GM18858 (cell line): Measurements from ENCODE around the gene ATP6V0A1.
"Not testable (repeated sequence)": the region's sequence is repeated elsewhere in the genome, so short reads cannot be mapped to it uniquely, and the experiment has no call there.

Experiments
- ATAC-seq: cut with Tn5 transposase; IDR thresholded peaks from one replicate; pipeline ENCODE4 v1.9.1; 2021; ENCODE audit not compliant: unreplicated experiment

The ATP6V0A1 gene

DNA sequence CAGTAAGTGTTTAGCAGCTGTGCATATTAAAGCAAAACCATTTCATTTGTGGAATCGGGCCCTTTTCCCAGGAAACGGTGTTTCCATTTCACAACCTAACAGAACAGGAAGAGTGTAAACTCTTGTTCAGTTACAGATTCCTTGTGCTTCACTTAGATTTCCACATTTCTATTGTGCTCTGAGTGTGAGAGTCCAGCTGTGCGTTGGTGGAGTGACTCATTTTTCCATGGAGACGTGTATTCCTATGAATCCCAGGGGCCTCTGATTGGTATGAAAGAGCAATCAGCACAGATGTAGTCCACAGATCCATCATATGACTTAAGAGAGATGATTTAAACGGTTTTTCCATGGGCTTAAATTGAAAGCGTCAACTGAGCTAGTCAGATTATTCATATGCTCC, 22.3 kb upstream of the ATP6V0A1 start:
- ATAC-seq = no peak

- ATAC-seq = no peak
These were observed 19.8 kb upstream of the ATP6V0A1 start for GRCh38 chr17:42438600-42439567.

DNA sequence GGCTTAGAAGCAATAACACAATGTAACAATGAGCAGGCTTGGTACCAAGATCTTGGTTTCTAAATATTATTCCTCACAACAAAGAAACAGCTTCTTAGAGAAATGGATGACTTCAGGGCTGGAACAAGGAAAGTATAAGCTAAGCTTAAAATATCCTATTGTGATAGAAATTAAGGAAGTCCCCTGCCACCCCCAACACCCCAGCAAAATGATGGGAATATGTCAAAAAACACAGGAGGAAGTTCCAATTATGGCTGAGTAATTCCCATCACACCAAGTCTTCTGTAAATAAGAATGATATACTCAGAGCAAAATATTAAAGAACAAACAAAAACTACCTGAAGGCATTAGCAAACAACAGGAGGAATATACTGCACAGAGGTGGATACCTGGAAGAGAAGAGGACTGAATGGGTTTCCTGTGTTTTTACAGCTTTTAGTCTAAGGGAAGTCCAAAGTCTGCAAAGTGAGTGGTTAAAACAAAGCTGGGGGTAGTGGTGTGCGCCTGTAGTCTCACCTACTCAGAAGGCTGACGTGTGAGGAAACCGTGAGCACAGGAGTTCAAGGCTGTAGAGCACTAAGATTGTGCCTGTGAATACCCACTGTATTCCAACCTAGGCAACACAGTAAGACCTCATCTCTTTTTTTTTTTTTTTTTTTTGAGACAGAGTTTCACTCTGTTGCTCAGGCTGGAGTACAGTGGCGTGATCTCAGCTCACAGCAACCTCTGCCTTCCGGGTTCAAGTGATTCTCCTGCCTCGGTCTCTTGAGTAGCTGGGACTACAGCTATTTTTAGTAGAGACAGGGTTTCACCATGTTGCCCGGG, 17.1 kb upstream of the ATP6V0A1 start:
- ATAC-seq = no peak

- ATAC-seq = no peak
These were observed 16.5 kb upstream of the ATP6V0A1 start for GRCh38 chr17:42442196-42442565.

DNA sequence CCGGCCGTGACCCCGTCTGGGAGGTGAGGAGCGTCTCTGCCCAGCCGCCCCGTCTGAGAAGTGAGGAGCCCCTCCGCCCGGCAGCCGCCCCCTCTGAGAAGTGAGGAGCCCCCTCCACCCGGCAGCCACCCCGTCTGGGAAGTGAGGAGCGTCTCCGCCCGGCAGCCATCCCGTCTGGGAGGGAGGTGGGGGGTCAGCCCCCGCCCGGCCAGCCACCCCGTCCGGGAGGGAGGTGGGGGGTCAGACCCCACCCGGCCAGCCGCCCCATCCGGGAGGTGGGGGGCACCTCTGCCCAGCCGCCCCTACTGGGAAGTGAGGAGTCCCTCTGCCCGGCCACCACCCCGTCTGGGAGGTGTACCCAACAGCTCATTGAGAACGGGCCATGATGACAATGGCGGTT, 9.5 kb upstream of the ATP6V0A1 start:
- not testable (repeated sequence) for ATAC-seq

DNA sequence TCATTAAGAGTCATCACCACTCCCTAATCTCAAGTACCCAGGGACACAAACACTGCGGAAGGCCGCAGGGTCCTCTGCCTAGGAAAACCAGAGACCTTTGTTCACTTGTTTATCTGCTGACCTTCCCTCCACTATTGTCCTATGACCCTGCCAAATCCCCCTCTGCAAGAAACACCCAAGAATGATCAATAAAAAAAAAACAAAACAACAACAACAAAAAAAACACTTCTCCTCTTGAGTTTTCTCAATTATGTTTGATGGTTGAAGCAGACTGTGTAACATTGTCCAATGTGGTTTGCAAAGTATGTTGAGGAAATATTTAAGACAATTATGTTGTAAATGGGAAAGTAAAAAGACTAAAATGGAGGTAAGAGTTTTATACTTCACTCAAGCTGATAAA, 8.8 kb upstream of the ATP6V0A1 start:
- ATAC-seq = not testable (repeated sequence)

GRCh38 chr17:42451270-42451669, 7.4 kb upstream of the ATP6V0A1 start:
- not testable (repeated sequence) for ATAC-seq

DNA sequence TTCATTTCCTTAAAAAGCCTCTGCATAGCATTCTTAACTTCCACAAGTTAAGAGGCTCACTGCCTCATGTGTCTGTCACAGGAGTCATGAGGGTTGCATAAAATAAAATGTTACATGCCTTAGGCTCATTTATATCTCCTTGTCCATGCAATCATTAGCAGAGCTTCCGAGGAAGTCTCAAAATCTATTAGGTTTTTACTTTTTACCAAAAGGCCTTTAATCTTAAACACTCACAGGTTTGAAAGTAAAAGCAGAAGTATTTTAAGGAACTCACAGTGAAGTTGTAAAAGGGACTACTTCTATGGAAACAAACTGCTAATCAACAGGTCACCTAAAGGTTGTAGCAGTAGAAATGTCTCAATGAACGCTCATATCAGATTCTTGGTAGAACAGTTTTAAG, 5.2 kb upstream of the ATP6V0A1 start:
- ATAC-seq = no peak

DNA sequence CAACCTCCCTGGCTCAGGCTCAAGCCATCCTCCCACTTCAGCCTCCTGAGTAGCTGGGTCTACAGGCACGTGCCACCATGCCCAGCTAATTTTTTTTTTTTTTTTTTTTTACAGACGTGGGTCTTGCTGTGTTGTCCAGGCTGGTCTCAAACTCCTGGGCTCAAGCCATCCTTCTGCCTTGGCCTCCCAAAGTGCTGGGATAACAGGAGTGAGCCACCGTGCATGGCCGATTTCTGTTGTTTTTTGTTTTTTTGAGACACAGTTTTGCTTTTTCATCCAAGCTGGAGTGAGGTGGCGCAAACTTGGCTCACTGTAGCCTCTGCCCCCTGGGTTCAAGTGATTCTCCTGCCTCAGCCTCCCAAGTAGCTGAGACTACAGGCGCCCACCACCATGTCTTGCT, 3.7 kb upstream of the ATP6V0A1 start:
- ATAC-seq = not testable (repeated sequence)

DNA sequence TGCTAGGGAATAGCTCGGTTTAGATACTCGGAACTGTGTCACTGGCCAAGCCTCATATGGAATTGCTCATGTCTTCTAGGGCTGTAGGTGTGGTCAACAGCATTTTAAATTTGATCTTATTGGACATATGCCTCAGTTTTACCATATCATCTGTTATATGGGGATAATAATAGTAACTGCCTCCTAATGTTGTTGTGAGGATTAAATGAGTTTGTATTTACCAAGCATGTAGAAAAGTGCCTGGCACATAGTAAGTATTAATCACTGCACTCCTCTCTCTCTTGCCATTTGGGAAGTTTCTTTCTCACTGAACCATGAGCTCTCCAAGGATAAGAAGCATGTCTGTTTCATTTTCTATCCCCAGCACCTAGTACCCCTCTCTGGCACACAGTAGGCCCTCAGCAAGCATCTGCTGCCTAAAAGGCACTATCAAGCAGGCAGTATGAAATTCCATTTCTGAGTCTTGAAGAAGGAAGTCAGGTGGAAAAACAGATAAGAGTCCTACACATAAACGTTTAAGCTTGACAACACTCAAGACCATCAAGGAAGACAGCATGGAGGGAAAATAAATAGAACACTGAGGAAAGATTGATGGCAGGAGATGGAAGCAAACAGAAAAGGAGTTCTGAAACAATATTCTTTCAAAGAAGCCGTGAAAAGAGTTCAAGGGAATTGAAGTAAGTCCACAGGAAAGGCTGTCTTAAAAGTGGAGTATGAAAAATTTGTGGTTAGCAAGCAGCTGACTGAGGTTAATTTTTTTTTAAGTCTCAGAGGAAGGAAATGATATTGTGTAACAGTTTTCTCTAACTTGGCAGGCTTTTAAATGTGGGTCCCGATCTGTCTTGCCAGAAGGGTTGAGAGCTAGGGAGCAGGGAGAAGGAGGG, 2.2 kb upstream of the ATP6V0A1 start:
- peak; percentile 35 for ATAC-seq

DNA sequence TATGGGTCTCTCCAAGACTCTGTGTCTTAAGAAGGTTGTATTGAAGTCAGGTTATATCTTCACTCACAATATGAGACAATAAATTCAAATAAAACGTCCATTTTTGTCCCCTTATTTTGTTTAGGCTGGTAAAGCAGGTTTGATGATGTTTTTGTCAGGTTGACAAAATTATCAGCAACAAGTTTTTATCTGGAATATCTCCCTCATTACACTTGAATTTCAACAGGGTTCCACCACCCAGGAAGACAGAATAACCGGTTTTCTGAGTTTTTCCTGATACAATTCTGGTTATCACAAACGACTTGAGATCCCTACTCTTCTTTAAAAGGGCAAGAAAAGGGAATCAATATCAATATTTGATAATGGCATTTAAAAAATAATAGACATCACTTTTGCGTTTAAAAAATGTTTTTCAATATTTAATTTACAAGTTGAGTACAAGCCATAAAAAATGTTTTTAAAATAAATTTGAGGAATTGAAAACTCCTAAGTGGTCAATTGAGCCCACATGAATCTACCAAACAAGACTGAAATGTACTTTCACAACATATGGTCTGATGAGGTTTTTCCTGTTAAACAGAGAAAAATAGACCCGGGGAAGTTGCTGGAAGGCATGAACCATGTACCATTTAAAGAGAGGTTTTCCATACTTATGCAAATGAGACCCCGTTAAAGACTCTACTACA, 1.4 kb upstream of the ATP6V0A1 start:
- no peak for ATAC-seq

GRCh38 chr17:42459256-42459800, 650 bp downstream of the ATP6V0A1 start:
- no peak for ATAC-seq

- no peak for ATAC-seq
These were observed 1.2 kb downstream of the ATP6V0A1 start for GRCh38 chr17:42459801-42460281.

DNA sequence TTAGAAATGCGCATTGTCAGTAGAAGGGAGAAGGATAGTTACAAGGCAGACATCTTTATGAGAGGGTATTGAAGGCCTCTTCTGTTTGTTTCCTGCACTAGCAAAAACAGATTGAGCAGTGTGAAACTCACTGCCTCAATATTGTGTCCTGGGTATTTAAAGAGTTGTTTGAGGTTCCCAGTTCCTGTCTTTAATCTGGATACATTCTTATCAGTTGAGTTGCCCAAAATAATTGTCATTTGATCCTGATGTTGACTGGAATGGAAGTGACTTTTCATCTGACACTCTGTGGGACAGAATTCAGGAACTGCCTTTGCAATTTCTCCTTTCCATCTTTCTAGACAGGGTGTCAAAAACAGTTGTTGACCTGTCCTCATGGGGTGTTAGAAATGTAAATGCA, 1.7 kb downstream of the ATP6V0A1 start:
- no peak for ATAC-seq

- no peak for ATAC-seq
These were observed 5.3 kb downstream of the ATP6V0A1 start for GRCh38 chr17:42463976-42464400.

DNA sequence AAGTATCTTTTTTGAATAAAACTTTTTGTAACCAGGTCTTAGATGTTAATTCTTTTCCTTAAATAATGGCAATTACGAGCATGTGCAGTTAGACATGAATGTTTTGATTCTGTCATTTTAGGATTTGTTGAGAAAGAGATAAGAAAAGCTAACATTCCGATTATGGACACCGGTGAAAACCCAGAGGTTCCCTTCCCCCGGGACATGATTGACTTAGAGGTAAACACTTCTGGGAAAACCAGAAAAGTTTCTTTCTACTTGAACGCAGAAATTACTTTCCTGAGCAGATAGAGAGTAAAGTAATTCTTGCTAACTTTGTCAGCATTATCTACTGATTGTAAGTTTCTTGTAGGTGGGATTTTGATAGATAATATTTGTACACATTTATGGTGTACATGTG, 9.2 kb downstream of the ATP6V0A1 start:
- no peak for ATAC-seq

GRCh38 chr17:42472709-42473521, 14.2 kb downstream of the ATP6V0A1 start:
- no peak for ATAC-seq

- ATAC-seq = no peak
These were observed 15.6 kb downstream of the ATP6V0A1 start for GRCh38 chr17:42474276-42474675.

- ATAC-seq = no peak
These were observed 16.4 kb downstream of the ATP6V0A1 start for GRCh38 chr17:42475121-42475520.
